GM12873 (cell line): ENCODE measurements around the gene RADIL.

ENCODE experiments used
- CTCF ChIP-seq: IDR thresholded peaks from 2 replicates; pipeline ENCODE4 v1.5.1; 2012; ENCODE audit warnings: low read depth, mild to moderate bottlenecking, moderate library complexity, low read length, control low read depth; ENCODE audit not compliant: insufficient read depth; ENCODE audit errors: missing control alignments

The RADIL gene

GRCh38 chr7:4911111-4911828 is 27.8 kb upstream of the RADIL start:
- TF ChIP-seq CTCF: no peak

- no peak for TF ChIP-seq CTCF
Observed at GRCh38 chr7:4906682-4907081, 23.2 kb upstream of the RADIL start.

GRCh38 chr7:4905171-4905570 is 21.7 kb upstream of the RADIL start:
- no peak for TF ChIP-seq CTCF

- no peak for TF ChIP-seq CTCF
Observed at GRCh38 chr7:4904346-4904745, 20.8 kb upstream of the RADIL start.

GRCh38 chr7:4895766-4896165 is 12.2 kb upstream of the RADIL start:
- no peak for TF ChIP-seq CTCF

GRCh38 chr7:4894482-4894881 is 11.0 kb upstream of the RADIL start:
- TF ChIP-seq CTCF: no peak

- no peak for TF ChIP-seq CTCF
Observed at GRCh38 chr7:4893929-4894475, 10.5 kb upstream of the RADIL start.
